Choroid plexus epithelial cell (primary cell): Measurements from ENCODE around the gene ZNF839.

Experiments used
- DNase-seq: peaks from one replicate; pipeline ENCODE4 v3.0.0-alpha.2; 2010; ENCODE audit warnings: low read depth
- H3K4me3 ChIP-seq: 2 replicates; pipeline ENCODE4 v1.5.1; 2011; ENCODE audit warnings: low read depth, mild to moderate bottlenecking, control low read depth, low read length, moderate library complexity
- CTCF ChIP-seq: conservative IDR thresholded peaks from 2 replicates; pipeline ENCODE4 v1.5.1; 2011; ENCODE audit warnings: low read depth, mild to moderate bottlenecking, control low read depth, inconsistent platforms, low read length, moderate library complexity

Gene ZNF839

GRCh38 chr14:102319351-102320032 is at the start of gene ZNF839:
Gene ZNF839, plus strand, starts transcription at chr14:102319746. Its CDS starts 20 bp downstream, at chr14:102319766.
- TF ChIP-seq CTCF = no peak
- H3K4me3 ChIP-seq = peak within 1 kb of the TSS; percentile 81
- peak; percentile 92 for DNase-seq

GRCh38 chr14:102272392-102272791 is 47.2 kb upstream of the ZNF839 start:
- no peak overlapping the region for H3K4me3 ChIP-seq
- DNase-seq = peak; percentile 76
- no peak for TF ChIP-seq CTCF

GRCh38 chr14:102275866-102276265 is 43.7 kb upstream of the ZNF839 start:
- H3K4me3 ChIP-seq = no peak overlapping the region
- no peak for DNase-seq
- TF ChIP-seq CTCF = no peak

- DNase-seq = no peak
- H3K4me3 ChIP-seq = no peak overlapping the region
- TF ChIP-seq CTCF = no peak
Measured at GRCh38 chr14:102277874-102278630, 41.5 kb upstream of the ZNF839 start.

GRCh38 chr14:102278631-102278935 is 41.0 kb upstream of the ZNF839 start:
- DNase-seq = no peak

GRCh38 chr14:102279282-102279681 is 40.3 kb upstream of the ZNF839 start:
- H3K4me3 ChIP-seq = no peak overlapping the region
- no peak for DNase-seq
- TF ChIP-seq CTCF = no peak

More at GRCh38 chr14:102278631-102278935, 41.0 kb upstream of the ZNF839 start:
- no peak overlapping the region for H3K4me3 ChIP-seq
- TF ChIP-seq CTCF = no peak
